GM12891 (cell line): ENCODE measurements around the gene CBX1.

Source experiments
- PAX5 ChIP-seq: IDR thresholded peaks from 2 replicates; pipeline ENCODE4 v1.6.1; 2011; ENCODE audit warnings: low read length, moderate library complexity, mild to moderate bottlenecking; ENCODE audit not compliant: insufficient read depth, severe bottlenecking
- POLR2A ChIP-seq: IDR thresholded peaks from 2 replicates; pipeline ENCODE4 v1.6.1; 2011; ENCODE audit warnings: low read depth, low read length, control low read depth
- POLR2AphosphoS5 ChIP-seq: IDR thresholded peaks from 2 replicates; pipeline ENCODE4 v1.6.1; 2011; ENCODE audit warnings: low read depth, low read length, control low read depth
- SPI1 ChIP-seq: IDR thresholded peaks from 2 replicates; pipeline ENCODE4 v1.6.1; 2011; ENCODE audit warnings: low read depth, low read length, control low read depth
- TAF1 ChIP-seq: IDR thresholded peaks from 2 replicates; pipeline ENCODE4 v1.6.1; 2011; ENCODE audit warnings: low read depth, low read length, control low read depth

DNA sequence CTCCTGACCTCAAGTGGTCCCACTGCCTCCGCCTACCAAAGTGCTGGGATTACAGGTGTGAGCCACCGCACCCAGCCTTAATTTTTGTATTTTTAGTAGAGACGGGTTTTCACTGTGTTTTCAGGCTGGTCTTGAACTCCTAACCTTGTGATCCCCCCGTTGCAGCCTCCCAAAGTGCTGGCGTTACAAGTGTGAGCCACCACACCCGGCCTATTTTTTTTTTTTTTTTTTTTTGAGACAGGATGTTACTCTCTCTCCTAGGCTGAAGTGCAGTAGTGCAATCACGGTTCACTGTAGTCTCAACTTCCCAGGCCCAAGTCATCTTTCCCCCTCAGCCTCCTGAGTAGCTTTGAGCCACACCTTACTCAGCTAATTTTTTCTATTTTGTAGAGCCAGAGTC is 3.2 kb upstream of the CBX1 start:
- TF ChIP-seq TAF1 = no peak
- no peak for TF ChIP-seq POLR2A
- TF ChIP-seq POLR2AphosphoS5 = no peak
- no peak for TF ChIP-seq PAX5
- TF ChIP-seq SPI1 = no peak
